ENCODE results near the gene TMPRSS12. TPM values are rescaled to one million over a fixed set of nuclear protein-coding genes. Genes with fewer than 3 reads are reported as not detected.

The TMPRSS12 gene
- not detected in 5 replicates for total RNA-seq (2022; extraction: Qiagen RNA extraction; ENCODE audit: low read depth)

GRCh38 chr12:50842637-50843493 is at the start of gene TMPRSS12:
TSS of gene TMPRSS12 (plus strand) at chr12:50842926. CDS start at chr12:50842965, 39 bp downstream.

Other genes starting within 250 kb of the TMPRSS12 start
- 31.8 to 48.3 TPM (median 44.5 TPM) in 5 replicates for gene ATF1, start 78.8 kb upstream of the TMPRSS12 start, total RNA-seq (2022; extraction: Qiagen RNA extraction; ENCODE audit: low read depth)
- not detected in 5 replicates for gene HIGD1C, start 109.6 kb downstream of the TMPRSS12 start, total RNA-seq (2022; extraction: Qiagen RNA extraction; ENCODE audit: low read depth)
- 15.0 to 24.1 TPM (median 22.6 TPM) in 5 replicates for gene SLC11A2, start 183.5 kb downstream of the TMPRSS12 start, total RNA-seq (2022; extraction: Qiagen RNA extraction; ENCODE audit: low read depth)
- gene LETMD1, start 205.4 kb downstream of the TMPRSS12 start, total RNA-seq (2022; extraction: Qiagen RNA extraction; ENCODE audit: low read depth): 23.9 to 27.0 TPM (median 24.3 TPM) in 5 replicates
- 10.7 to 14.2 TPM (median 13.1 TPM) in 5 replicates for gene CSRNP2, start 240.7 kb downstream of the TMPRSS12 start, total RNA-seq (2022; extraction: Qiagen RNA extraction; ENCODE audit: low read depth)